Common myeloid progenitor, CD34-positive (primary cell): Measurements from ENCODE around the gene HRC.

Experiments
- CTCF ChIA-PET: fragments of 350-600 bp; sonication (Branson Sonifier 250); formaldehyde crosslinking; loops from one replicate; lab custom pipeline; 2021; ENCODE audit warnings: antibody characterized with exemption; lab: Charles Lee
- POLR2A ChIA-PET: fragments of 350-600 bp; sonication (Branson Sonifier 250); formaldehyde crosslinking; loops from one replicate; lab custom pipeline; 2021; ENCODE audit warnings: antibody characterized with exemption; lab: Charles Lee
- DNase-seq, 3 donors: peaks; one replicate each; pipeline versions ENCODE4 v3.0.0 to v3.0.0-alpha.2; 2013
- H3K27ac ChIP-seq, 2 experiments: 1 replicate in 1 of 2; 2 replicates in 1 of 2; pipeline ENCODE4 v1.7.0; 2013; ENCODE audit warnings: inconsistent platforms in 2 of 2, low read length in 2 of 2, mild to moderate bottlenecking in 2 of 2, low read depth in 1 of 2, moderate library complexity in 1 of 2; ENCODE audit not compliant: severe bottlenecking in 2 of 2, insufficient read depth in 1 of 2, poor library complexity in 1 of 2
- H3K27me3 ChIP-seq, 5 experiments: replicated peaks in 2 of 5; 1 replicate in 3 of 5; 2 replicates in 2 of 5; pipeline versions ENCODE4 v1.6.1 to v1.7.0; 2013; ENCODE audit warnings: low read length in 4 of 5, mild to moderate bottlenecking in 2 of 5, moderate library complexity in 2 of 5, inconsistent platforms in 1 of 5; ENCODE audit not compliant: insufficient read depth in 5 of 5, control insufficient read depth in 4 of 5
- H3K36me3 ChIP-seq, 4 experiments: 1 replicate in 2 of 4; 2 replicates in 2 of 4; pipeline versions ENCODE4 v1.6.1 to v1.7.0; 2013; ENCODE audit warnings: low read length in 3 of 4, control low read depth in 1 of 4, mild to moderate bottlenecking in 1 of 4; ENCODE audit not compliant: control insufficient read depth in 4 of 4, insufficient read depth in 4 of 4
- H3K4me1 ChIP-seq, 4 experiments: 1 replicate in 3 of 4; 2 replicates in 1 of 4; pipeline versions ENCODE4 v1.6.1 to v1.7.1; 2013; ENCODE audit warnings: low read length in 3 of 4, mild to moderate bottlenecking in 3 of 4, control low read depth in 1 of 4, inconsistent platforms in 1 of 4, moderate library complexity in 1 of 4; ENCODE audit not compliant: control insufficient read depth in 4 of 4, insufficient read depth in 4 of 4; ENCODE audit errors: control extremely low read depth in 1 of 4
- H3K4me3 ChIP-seq, 7 experiments: 1 replicate in 4 of 7; 2 replicates in 3 of 7; pipeline versions ENCODE4 v1.5.1 to v1.7.0; 2013; ENCODE audit warnings: mild to moderate bottlenecking in 7 of 7, low read length in 6 of 7, moderate library complexity in 6 of 7, inconsistent platforms in 2 of 7, low read depth in 2 of 7, control low read depth in 1 of 7; ENCODE audit not compliant: insufficient read depth in 4 of 7, control insufficient read depth in 1 of 7; ENCODE audit errors: extremely low read depth in 1 of 7
- H3K9me3 ChIP-seq, 5 experiments: 1 replicate in 4 of 5; 2 replicates in 1 of 5; pipeline versions ENCODE4 v1.6.1 to v1.7.1; 2013; ENCODE audit warnings: low read length in 4 of 5, mild to moderate bottlenecking in 2 of 5, inconsistent platforms in 1 of 5, low read depth in 1 of 5, moderate library complexity in 1 of 5; ENCODE audit not compliant: control insufficient read depth in 4 of 5, insufficient read depth in 2 of 5; ENCODE audit errors: control extremely low read depth in 1 of 5
- WGBS: methylation state at CpG from one replicate; pipeline ENCODE4 v1.1.5; 2013; ENCODE audit not compliant: insufficient coverage; 5-methylcytosine and 5-hydroxymethylcytosine counted together

HRC gene

DNA sequence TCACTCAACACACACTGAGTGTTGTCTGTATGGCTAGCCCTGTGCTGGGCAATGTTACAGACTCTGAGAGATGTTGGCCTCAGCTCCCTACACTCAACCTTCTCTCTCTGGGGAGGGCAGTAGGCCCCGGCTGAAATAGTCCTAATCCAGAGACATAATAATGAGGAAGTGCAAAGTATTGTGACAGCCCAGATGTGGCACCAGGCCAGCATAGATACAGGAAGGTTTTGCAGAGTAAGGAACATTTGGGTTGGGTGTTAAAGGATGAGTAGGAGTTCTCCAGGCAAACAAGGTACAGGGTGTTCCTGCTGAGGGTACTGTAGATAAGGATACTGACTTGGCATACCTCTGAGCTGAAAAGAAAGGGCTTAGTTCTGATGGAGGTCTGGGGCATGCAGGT, 38.7 kb downstream of the HRC start:
- no peak overlapping the region for H3K4me3 ChIP-seq
- peak in 2 of 3 donors; percentile 63 for DNase-seq
- peaks cover 0 to 19% (median 11%) of the 10 kb centered on the region in 5 experiments for H3K27me3 ChIP-seq
- ChIA-PET CTCF (interaction anchor here (1.3 to 2.3 kb wide), 3 partner anchors 10 to 19 kb away, joined by 5 to 10 read pairs (median 6); no protein-coding TSS in a partner anchor), POLR2A (no interaction called here)
- no peaks in the 10 kb centered on the region for H3K9me3 ChIP-seq
- peaks cover 2 to 49% (median 40%) of the 10 kb centered on the region in 4 experiments for H3K4me1 ChIP-seq
- no CpG with 5 or more reads among the region's 1 CpG for WGBS
- no peaks in the 10 kb centered on the region for H3K36me3 ChIP-seq
- no peak overlapping the region for H3K27ac ChIP-seq

DNA sequence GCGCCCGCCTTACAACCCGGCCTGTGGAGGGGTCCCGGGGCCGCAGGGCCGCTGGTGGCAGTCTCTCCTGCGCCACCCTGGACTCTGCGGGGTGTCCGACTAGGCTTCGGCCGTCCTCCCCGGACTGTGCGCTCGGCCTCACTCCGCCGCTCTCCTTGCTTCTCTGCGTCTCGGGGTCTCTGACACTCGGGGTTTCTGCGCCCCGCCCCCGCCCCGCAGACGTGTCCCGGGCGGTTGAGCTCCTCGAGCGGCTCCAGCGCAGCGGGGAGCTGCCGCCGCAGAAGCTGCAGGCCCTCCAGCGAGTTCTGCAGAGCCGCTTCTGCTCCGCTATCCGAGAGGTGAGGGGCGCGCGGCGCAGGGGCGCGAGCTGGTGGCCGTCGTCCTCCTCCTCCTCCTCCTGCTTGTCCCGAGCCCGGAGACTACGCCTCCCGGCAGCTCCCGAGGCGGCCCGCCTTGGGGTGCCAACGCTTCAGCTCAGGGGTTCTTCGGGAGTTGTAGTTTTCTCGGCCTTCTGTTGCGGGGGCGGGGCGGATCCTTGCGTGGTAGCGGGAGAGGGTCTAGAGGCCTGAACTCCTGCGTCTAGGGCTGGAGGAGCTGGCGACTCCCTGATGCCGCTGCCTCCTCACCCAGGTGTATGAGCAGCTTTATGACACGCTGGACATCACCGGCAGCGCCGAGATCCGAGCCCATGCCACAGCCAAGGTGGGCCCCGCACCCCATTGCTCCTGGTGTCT, 40.4 kb downstream of the HRC start:
- H3K27ac ChIP-seq, result no peak overlapping the region
- ChIA-PET CTCF (interaction anchor here (0.6 to 2.7 kb wide), 14 partner anchors 9 to 364 kb away, joined by 3 to 21 read pairs (median 6); no protein-coding TSS in a partner anchor), POLR2A (interaction anchor here (0.6 to 1.9 kb wide), 4 partner anchors 10 to 35 kb away, joined by 3 to 13 read pairs (median 4); no protein-coding TSS in a partner anchor)
- WGBS, result 11% methylated on average over 59 of the region's 68 CpGs
- no peaks in the 10 kb centered on the region for H3K9me3 ChIP-seq
- peaks cover 2 to 46% (median 33%) of the 10 kb centered on the region in 4 experiments for H3K4me1 ChIP-seq
- peak; percentile 59 to 74 (median 61) for DNase-seq
- H3K36me3 ChIP-seq, result peaks cover 0 to 2% (median under 1%) of the 10 kb centered on the region in 4 experiments
- peaks cover 0 to 3% (median under 1%) of the 10 kb centered on the region in 5 experiments for H3K27me3 ChIP-seq
- H3K4me3 ChIP-seq, result peak overlapping the region; percentile 58 to 86 (median 72)

DNA sequence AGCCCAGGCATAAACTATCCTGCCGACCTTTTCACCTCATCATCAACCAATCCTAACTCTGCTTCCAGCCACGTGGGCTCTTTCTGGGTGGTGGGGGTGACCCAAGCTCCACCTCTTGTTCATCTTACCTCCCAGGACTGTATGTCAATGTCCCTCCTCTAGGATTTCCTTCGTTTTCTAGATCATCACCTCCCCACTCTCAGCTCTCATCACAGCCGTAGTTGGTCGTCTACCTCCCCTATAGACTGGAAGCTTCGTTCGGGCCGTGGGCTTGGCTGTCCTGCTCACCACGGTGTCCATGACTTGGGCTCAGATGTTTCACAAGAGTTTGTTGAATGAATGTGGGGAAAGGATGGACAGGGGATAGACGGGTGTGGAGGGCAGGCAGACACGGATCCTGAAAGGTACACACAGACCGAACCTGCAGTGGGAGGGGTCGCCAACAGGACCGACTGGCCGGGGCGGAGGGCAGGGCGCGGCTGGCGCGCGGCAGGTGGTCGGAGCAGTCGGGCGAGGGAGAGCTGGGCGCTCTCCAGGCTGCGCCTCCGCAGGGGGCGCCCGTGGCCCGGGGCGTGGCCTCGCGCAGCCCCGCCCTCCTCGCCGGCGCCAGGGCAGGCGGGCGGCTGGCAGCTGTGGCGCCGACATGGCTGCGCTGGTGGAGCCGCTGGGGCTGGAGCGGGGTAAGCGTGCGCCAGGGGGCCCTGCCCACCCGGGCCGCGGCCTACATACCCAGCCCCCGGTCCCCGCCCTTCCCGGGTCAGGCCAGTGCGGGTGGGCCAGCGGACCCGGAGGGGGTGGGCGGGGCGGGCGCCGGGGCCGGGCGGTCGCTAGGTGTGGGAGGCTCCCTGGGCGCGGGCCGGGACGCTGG, 41.2 kb downstream of the HRC start, which contains the start of gene LIN7B:
LIN7B (plus strand) TSS at position 609 of the 868 bp plus-strand sequence; CDS start at position 644, 35 bp downstream.
- peak; percentile 67 to 84 (median 78) for DNase-seq
- POLR2A ChIA-PET, result interaction anchor here (0.6 to 1.9 kb wide), 4 partner anchors 11 to 36 kb away, joined by 3 to 13 read pairs (median 4); no protein-coding TSS in a partner anchor
- WGBS, result under 1% methylated on average over 51 of the region's 66 CpGs
- Histone ChIP-seq H3K4me3 (peak within 1 kb of the TSS; percentile 58 to 86 (median 72)), H3K4me1 (peaks cover 2 to 41% (median 28%) of the 10 kb centered on the region in 4 experiments), H3K9me3 (no peaks in the 10 kb centered on the region), H3K36me3 (peaks cover 2 to 9% (median 8%) of the 10 kb centered on the region in 4 experiments), H3K27me3 (no peaks in the 10 kb centered on the region), H3K27ac (no peak within 1 kb of the TSS)
- CTCF ChIA-PET, result interaction anchor here (0.7 to 2.7 kb wide), 17 partner anchors 9 to 94 kb away, joined by 3 to 21 read pairs (median 5); partner anchors contain the start of gene HRC

DNA sequence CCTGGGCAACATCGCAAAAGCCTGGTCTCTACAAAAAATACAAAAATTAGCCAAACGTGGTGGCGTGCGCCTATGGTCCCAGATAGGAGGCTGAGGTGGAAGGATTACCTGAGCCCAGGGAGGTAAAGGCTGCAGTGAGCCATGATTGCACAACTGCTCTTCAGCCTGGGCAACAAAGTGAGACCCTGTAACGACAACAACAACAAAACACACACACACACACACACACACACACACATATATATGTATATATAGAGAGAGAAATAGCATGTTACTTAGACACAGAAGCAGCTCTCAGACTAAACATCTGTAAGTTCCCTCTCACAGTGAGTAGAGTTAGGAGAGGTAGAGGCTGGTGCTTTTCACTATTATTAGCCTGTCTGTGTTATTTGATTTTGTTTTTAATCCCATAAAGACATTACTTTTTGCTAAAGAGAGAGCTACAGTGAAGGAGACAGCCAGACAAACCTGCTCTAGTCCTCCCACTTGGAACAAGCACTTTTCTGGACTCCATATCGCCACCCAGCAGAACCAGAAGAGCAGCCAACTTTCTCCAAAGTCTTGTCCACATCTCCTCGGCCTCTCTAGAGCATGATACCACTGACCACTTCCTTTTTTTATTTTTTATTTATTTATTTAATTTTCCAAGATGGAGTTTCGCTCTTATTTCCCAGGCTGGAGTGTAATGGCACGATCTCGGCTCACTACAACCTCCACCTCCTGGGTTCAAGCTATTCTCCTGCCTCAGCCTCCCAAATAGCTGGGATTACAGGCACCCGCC, 43.8 kb downstream of the HRC start:
- H3K9me3 ChIP-seq, result no peaks in the 10 kb centered on the region
- CTCF ChIA-PET, result interaction anchor here (0.9 to 1.7 kb wide), 3 partner anchors 14 to 39 kb away, joined by 5 to 8 read pairs (median 5); no protein-coding TSS in a partner anchor
- H3K4me1 ChIP-seq, result peaks cover 0 to 17% (median 15%) of the 10 kb centered on the region in 4 experiments
- H3K4me3 ChIP-seq, result no peak overlapping the region
- POLR2A ChIA-PET, result no interaction called here
- peaks cover 4 to 35% (median 25%) of the 10 kb centered on the region in 4 experiments for H3K36me3 ChIP-seq
- no peak for DNase-seq
- H3K27me3 ChIP-seq, result no peaks in the 10 kb centered on the region
- WGBS, result 94% methylated on average over 5 of the region's 11 CpGs
- no peak overlapping the region for H3K27ac ChIP-seq

DNA sequence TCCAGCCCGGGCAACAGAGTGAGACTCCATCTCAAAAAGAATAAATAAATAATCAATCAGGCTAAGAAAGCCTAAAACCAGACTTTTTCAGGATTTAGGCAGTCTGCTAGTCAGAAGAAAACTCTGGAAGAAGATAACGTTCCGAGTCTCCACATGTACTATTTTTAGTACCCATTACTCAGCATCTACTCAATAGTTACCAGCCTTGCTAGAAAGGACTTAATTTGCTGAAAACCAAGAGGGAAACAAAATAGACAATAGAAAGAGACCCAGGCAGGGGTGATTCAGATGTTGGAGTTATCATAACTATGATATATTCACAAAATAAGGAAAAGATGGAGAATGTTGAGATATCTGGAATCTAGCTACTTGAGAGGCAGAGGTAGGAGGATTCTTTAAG, 44.6 kb downstream of the HRC start:
- WGBS, result 100% methylated on average over 1 of the region's 3 CpGs
- no peak overlapping the region for H3K27ac ChIP-seq
- POLR2A ChIA-PET, result no interaction called here
- no peak for DNase-seq
- CTCF ChIA-PET, result interaction anchor here (1.6 to 1.7 kb wide), 2 partner anchors 13 to 36 kb away, joined by 5 to 8 read pairs; no protein-coding TSS in a partner anchor
- H3K4me3 ChIP-seq, result no peak overlapping the region
- H3K27me3 ChIP-seq, result no peaks in the 10 kb centered on the region
- peaks cover 4 to 44% (median 33%) of the 10 kb centered on the region in 4 experiments for H3K36me3 ChIP-seq
- no peaks in the 10 kb centered on the region for H3K9me3 ChIP-seq
- peaks cover 0 to 16% (median 14%) of the 10 kb centered on the region in 4 experiments for H3K4me1 ChIP-seq
